Bronchial epithelial cell (primary cell): Measurements from ENCODE around the gene BMPR1B. TPM values are rescaled to one million over a fixed set of nuclear protein-coding genes. Genes with fewer than 3 reads are reported as not detected.
A peak's percentile ranks its signal among the peaks of the same experiment; 100 is the strongest.

Experiments
- DNase-seq: peaks from one replicate; pipeline ENCODE4 v3.0.0-alpha.2; 2010; ENCODE audit warnings: low read depth
- FAIRE-seq: peaks from 2 replicates; lab custom pipeline; 2011; peaks lifted over from hg19 to GRCh38; lab: Jason Lieb, UNC
- H3K27me3 ChIP-seq: 2 replicates; pipeline ENCODE4 v1.5.1; 2011; ENCODE audit warnings: low read length; ENCODE audit not compliant: control insufficient read depth, insufficient read depth
- H3K36me3 ChIP-seq: 2 replicates; pipeline ENCODE4 v1.5.1; 2011; ENCODE audit warnings: low read length; ENCODE audit not compliant: control insufficient read depth, insufficient read depth
- H3K4me3 ChIP-seq: 2 replicates; pipeline ENCODE4 v1.5.1; 2011; ENCODE audit warnings: mild to moderate bottlenecking, low read depth, low read length, control low read depth
- total RNA-seq: library from RNA; depleted of rRNA; stranded (reverse); fragments of >200 nt; gene quantifications from 2 replicates; pipeline ENCODE4 v1.2.1, GENCODE V29; 2014
- TF ChIP-seq, protein P1 (sequence below): IDR thresholded peaks from 2 replicates; pipeline ENCODE4 v1.5.1; 2011; ENCODE audit warnings: mild to moderate bottlenecking, moderate library complexity, low read length, control low read depth, inconsistent platforms; ENCODE audit not compliant: insufficient read depth, severe bottlenecking

Gene BMPR1B
- total RNA-seq, 1 donor from 2014 or later = 15.3 TPM

DNA sequence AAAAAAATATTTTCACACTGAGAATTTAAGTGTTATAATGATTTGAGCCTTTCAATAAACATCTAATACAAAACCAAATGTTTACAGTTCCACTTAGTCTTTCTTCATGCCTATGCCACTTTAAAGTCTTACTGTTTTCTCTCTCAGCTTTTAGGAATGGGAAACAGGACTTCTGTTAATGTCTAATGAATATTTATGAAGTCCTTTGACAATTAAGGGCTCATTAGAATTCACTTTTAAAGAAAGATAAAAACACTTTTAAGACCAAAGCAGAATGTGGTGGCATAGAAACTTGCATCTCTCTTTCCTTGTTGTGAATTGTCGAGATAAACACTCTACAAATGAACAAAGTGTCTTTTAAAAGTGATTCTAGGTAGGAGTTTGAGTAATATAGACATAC is 315.9 kb downstream of the BMPR1B start:
- no peak for DNase-seq
- Histone ChIP-seq H3K27me3 (no peaks in the 10 kb centered on the region), H3K36me3 (no peaks in the 10 kb centered on the region), H3K4me3 (no peak overlapping the region)
- TF ChIP-seq, protein P1, sequence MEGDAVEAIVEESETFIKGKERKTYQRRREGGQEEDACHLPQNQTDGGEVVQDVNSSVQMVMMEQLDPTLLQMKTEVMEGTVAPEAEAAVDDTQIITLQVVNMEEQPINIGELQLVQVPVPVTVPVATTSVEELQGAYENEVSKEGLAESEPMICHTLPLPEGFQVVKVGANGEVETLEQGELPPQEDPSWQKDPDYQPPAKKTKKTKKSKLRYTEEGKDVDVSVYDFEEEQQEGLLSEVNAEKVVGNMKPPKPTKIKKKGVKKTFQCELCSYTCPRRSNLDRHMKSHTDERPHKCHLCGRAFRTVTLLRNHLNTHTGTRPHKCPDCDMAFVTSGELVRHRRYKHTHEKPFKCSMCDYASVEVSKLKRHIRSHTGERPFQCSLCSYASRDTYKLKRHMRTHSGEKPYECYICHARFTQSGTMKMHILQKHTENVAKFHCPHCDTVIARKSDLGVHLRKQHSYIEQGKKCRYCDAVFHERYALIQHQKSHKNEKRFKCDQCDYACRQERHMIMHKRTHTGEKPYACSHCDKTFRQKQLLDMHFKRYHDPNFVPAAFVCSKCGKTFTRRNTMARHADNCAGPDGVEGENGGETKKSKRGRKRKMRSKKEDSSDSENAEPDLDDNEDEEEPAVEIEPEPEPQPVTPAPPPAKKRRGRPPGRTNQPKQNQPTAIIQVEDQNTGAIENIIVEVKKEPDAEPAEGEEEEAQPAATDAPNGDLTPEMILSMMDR = no peak
- FAIRE-seq = no peak

DNA sequence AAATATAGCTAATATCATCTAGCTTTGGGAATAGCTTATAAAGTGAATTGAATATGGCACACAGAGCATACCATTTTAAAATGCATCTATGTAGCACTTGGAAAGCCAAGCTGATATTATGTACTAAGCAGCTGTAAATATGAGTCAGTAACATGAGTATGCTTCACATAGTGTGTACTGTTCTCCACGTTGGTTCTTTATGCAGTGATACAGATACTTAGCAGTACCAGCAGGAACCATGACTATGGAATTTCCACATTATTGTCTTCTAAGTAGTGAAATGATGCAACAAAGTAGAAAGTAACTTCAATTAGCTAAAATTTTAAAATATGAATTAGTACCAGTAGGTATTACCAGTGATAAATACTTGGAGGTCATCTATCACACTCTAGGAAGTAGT is 320.1 kb downstream of the BMPR1B start:
- H3K36me3 ChIP-seq = no peaks in the 10 kb centered on the region
- H3K27me3 ChIP-seq = no peaks in the 10 kb centered on the region
- DNase-seq = peak; percentile 77
- TF ChIP-seq, protein P1 = no peak
- no peak for FAIRE-seq
- no peak overlapping the region for H3K4me3 ChIP-seq

DNA sequence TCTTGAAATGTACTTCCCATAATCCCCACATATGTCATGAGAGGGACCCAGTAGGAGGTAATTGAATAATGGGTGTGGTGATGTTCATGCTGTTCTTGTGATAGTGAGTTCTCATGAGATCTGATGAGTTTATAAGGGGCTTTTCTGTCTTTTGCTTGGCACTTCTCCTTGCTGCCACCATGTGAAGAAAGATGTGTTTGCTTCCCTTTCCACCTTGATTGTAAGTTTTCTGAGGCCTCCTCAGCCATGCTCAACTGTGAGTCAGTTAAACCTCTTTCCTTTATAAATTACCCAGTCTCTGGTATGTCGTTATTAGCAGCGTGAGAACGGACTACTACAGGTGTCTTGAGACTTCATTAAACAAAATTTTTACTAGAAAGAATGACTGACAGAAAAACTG is 323.2 kb downstream of the BMPR1B start:
- DNase-seq (no peak), FAIRE-seq (no peak)
- Histone ChIP-seq H3K36me3 (no peaks in the 10 kb centered on the region), H3K27me3 (no peaks in the 10 kb centered on the region), H3K4me3 (no peak overlapping the region)
- TF ChIP-seq, protein P1 = no peak

DNA sequence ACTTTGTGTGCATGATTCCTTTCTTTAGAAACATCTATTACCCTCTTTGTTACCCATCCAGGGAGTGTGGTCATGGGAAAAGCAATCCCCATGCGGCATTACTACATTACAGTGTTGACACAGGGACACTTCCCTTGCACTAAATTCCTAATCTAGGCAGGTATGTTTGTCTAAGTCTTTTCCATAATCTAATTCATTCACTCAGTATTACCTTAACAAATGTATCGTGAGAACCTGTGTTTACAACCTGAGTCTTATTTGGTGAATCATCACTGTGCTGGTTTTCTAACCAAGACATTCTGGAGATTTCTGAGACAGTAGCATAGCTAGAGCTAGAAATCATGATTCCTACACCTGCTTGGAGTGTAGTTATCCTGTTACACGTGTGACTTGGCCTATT is 326.8 kb downstream of the BMPR1B start:
- DNase-seq (peak; percentile 95), FAIRE-seq (peak; percentile 68)
- Histone ChIP-seq H3K36me3 (no peaks in the 10 kb centered on the region), H3K4me3 (no peak overlapping the region), H3K27me3 (no peaks in the 10 kb centered on the region)
- TF ChIP-seq, protein P1 = no peak

DNA sequence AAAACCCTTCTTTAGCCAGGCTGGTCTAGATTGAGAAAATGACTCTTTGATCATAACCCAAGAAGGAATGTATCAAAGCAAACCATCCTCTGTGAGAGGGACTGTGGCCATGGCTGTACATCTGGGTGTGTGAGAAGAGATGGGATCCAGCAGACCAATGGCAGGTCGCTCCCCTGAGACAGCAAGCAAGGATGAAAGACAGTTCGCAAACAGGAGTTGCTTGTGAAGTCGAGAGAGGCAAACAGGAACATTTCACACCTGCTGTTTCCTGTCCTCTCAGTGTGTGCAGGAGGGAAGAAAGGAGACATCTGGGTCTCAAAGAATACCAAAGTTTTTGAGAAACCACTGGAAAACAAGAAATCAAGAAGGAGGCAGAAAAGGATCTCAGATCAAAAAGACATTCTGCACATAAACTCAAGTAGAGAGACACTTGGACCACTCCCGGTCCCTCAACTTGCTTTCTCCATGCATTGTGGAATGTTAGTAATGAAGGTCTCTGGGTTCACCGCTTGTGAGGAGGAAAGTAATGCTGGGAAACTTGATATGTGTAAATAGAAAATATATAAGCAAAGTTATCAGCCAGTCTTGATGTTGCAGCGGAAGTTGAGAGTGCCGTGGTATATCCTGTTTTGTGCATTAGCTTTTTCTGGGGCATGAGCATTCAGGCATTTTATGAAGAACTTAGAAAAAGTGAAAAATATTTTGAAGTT is 327.5 kb downstream of the BMPR1B start:
- DNase-seq = peak; percentile 68
- no peak for FAIRE-seq
- no peak overlapping the region for H3K4me3 ChIP-seq
- TF ChIP-seq, protein P1 = no peak
- H3K27me3 ChIP-seq = no peaks in the 10 kb centered on the region
- no peaks in the 10 kb centered on the region for H3K36me3 ChIP-seq

DNA sequence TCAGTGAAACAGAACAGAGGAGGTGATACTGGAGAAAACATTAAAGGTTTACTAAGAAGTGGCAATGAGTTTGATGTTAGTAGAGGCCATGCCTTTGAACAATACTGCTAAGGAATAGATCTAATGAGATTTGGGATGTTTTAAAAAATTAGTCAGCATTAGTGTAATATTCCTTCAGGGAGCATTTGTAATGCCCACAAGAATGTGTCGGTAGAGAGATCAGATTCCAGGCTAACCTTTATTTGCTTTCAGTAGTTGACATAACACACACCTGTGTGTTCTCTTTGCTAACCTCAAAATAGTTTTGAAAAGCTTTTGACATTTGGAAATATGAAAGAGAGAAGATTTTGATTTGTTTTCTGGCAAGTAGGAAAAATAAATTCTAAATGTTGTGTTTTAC is 328.8 kb downstream of the BMPR1B start:
- FAIRE-seq (no peak), DNase-seq (peak; percentile 95)
- H3K27me3 ChIP-seq = no peaks in the 10 kb centered on the region
- TF ChIP-seq, protein P1 = no peak
- H3K4me3 ChIP-seq = no peak overlapping the region
- H3K36me3 ChIP-seq = no peaks in the 10 kb centered on the region
